K562 (cell line): ENCODE data around the gene RC3H2. TPM values are rescaled to one million over a fixed set of nuclear protein-coding genes. Genes with fewer than 3 reads are reported as not detected.

ENCODE experiments used
- ATAC-seq: fragments of 200-7000 bp; cut with Tn5 transposase; 3 replicates; pipeline ENCODE4 v1.9.1; 2020; ENCODE audit warnings: moderate library complexity
- BruUV-seq: library from RNA; stranded (reverse); fragments of 400-500 nt; replicated peaks from 2 replicates; lab custom pipeline; 2021; lab: Mats Ljungman, UMichigan
- CTCF ChIA-PET: fragments of 300-600 bp; formaldehyde crosslinking; extraction: SDS; loops from one replicate; lab custom pipeline; 2021; ENCODE audit warnings: low intra/inter-chr PET ratio; lab: Yijun Ruan, JAX
- POLR2A ChIA-PET: fragments of 300-600, 350-650 bp; sonication (Branson Sonifier 250); formaldehyde crosslinking; extraction: SDS; loops from one replicate; lab custom pipeline; 2021; ENCODE audit warnings: antibody characterized with exemption, inconsistent platforms; lab: Yijun Ruan, JAX
- DNase-seq, 4 experiments: peaks; one replicate each; pipeline versions ENCODE4 v3.0.0 to v3.0.0-alpha.2; 2011 to 2018; ENCODE audit warnings: low spot score in 3 of 4, mixed read lengths in 3 of 4; ENCODE audit errors: extremely low read depth in 1 of 4
- FAIRE-seq: peaks from 2 replicates; lab custom pipeline; 2011; peaks lifted over from hg19 to GRCh38; lab: Jason Lieb, UNC
- H2AFZ ChIP-seq: 2 replicates; pipeline ENCODE4 v1.6.0; 2011; ENCODE audit warnings: low read depth, low read length, control low read depth, inconsistent platforms
- H3K27ac ChIP-seq: fragments of 200-600 bp; 3 replicates; pipeline ENCODE4 v1.8.0; 2011; ENCODE audit warnings: low read depth, mild to moderate bottlenecking, control low read depth, inconsistent platforms, low read length, moderate library complexity, mixed read lengths; ENCODE audit errors: extremely low read depth
- H3K27me3 ChIP-seq, 2 experiments: fragments of 300-600 bp in 1 of 2; 2 replicates in 1 of 2; 3 replicates in 1 of 2; pipeline versions ENCODE4 v1.6.0 to v1.8.0; 2011; ENCODE audit warnings: inconsistent platforms in 2 of 2, low read length in 2 of 2, mild to moderate bottlenecking in 1 of 2, mixed read lengths in 1 of 2, moderate library complexity in 1 of 2; ENCODE audit not compliant: control insufficient read depth in 2 of 2, insufficient read depth in 2 of 2
- H3K36me3 ChIP-seq: fragments of 300-600 bp; 3 replicates; pipeline ENCODE4 v1.8.0; 2011; ENCODE audit warnings: mild to moderate bottlenecking, low read length, inconsistent platforms; ENCODE audit not compliant: control insufficient read depth, insufficient read depth
- H3K4me1 ChIP-seq, 2 experiments: fragments of 200-600 bp in 1 of 2; replicated peaks in 1 of 2; 2 replicates in 1 of 2; 3 replicates in 1 of 2; pipeline versions ENCODE4 v1.5.1 to v1.8.0; 2011; ENCODE audit warnings: inconsistent platforms in 2 of 2, low read length in 2 of 2, mild to moderate bottlenecking in 1 of 2, mixed read lengths in 1 of 2, moderate library complexity in 1 of 2; ENCODE audit not compliant: control insufficient read depth in 2 of 2, insufficient read depth in 2 of 2
- H3K4me2 ChIP-seq: 2 replicates; pipeline ENCODE4 v1.6.1; 2011; ENCODE audit warnings: low read length, control low read depth, inconsistent platforms, mixed read lengths; ENCODE audit not compliant: insufficient read depth
- H3K4me3 ChIP-seq: fragments of 200-600 bp; sonication (generic), shearing (Covaris generic); 2 replicates; pipeline ENCODE4 v1.5.1; 2016; ENCODE audit warnings: control low read depth, inconsistent platforms
- H3K79me2 ChIP-seq: fragments of 200-600 bp; 3 replicates; pipeline ENCODE4 v1.8.0; 2011; ENCODE audit warnings: low read length, inconsistent platforms; ENCODE audit not compliant: control insufficient read depth, insufficient read depth
- H3K9ac ChIP-seq, 2 experiments: 2 replicates each; pipeline versions ENCODE4 v1.6.0 to v1.6.1; 2011; ENCODE audit warnings: low read depth in 2 of 2, low read length in 2 of 2, control low read depth in 1 of 2, inconsistent platforms in 1 of 2, mild to moderate bottlenecking in 1 of 2, mixed read lengths in 1 of 2; ENCODE audit not compliant: insufficient read depth in 1 of 2
- H3K9me1 ChIP-seq: one replicate; pipeline ENCODE4 v1.6.0; 2011; ENCODE audit warnings: inconsistent platforms, mild to moderate bottlenecking, low read length, moderate library complexity; ENCODE audit not compliant: control insufficient read depth, insufficient read depth
- H3K9me3 ChIP-seq: replicated peaks from 2 replicates; pipeline ENCODE4 v1.5.1; 2011; ENCODE audit warnings: low read depth, low read length, inconsistent platforms; ENCODE audit not compliant: control insufficient read depth, insufficient read depth
- H4K20me1 ChIP-seq: replicated peaks from 2 replicates; pipeline ENCODE4 v1.6.1; 2011; ENCODE audit warnings: low read length, inconsistent platforms, mixed read lengths; ENCODE audit not compliant: control insufficient read depth, insufficient read depth
- C11orf30 ChIP-seq: fragments of 450-650 bp; IDR thresholded peaks from 2 replicates; pipeline ENCODE4 v1.6.1; 2016; ENCODE audit warnings: low read depth, mild to moderate bottlenecking
- CBX5 ChIP-seq: IDR thresholded peaks from 2 replicates; pipeline ENCODE4 v1.6.1; 2014; ENCODE audit warnings: low read depth, borderline replicate concordance
- CHD7 ChIP-seq: fragments of 200-600 bp; sonication (generic); IDR thresholded peaks from one replicate; pipeline ENCODE4 v1.6.1; 2012; ENCODE audit warnings: mild to moderate bottlenecking, low read depth, low read length, inconsistent platforms
- NBN ChIP-seq: fragments of 450-650 bp; IDR thresholded peaks from 2 replicates; pipeline ENCODE4 v1.6.1; 2016; ENCODE audit warnings: low read depth, mild to moderate bottlenecking
- NR4A1 ChIP-seq, 2 experiments: fragments of 250-450 bp in 1 of 2; fragments of 450-650 bp in 1 of 2; sonication (Bioruptor Pico) in 1 of 2; IDR thresholded peaks; 2 replicates each; pipeline versions ENCODE4 v1.4.0 to v1.6.1; 2016 to 2020; ENCODE audit warnings: mild to moderate bottlenecking in 2 of 2, missing compliant biosample characterization in 1 of 2, missing genetic modification characterization in 1 of 2, moderate library complexity in 1 of 2
- RBM17 ChIP-seq: fragments of 200-400 bp; formaldehyde crosslinking; IDR thresholded peaks from 2 replicates; pipeline ENCODE4 v1.6.1; 2017; ENCODE audit warnings: low read depth, mild to moderate bottlenecking, low read length, borderline replicate concordance
- RHOXF2B ChIP-seq: fragments of 250-450 bp; sonication (Bioruptor Pico); conservative IDR thresholded peaks from 2 replicates; pipeline ENCODE4 v1.5.1; 2021
- SETDB1 ChIP-seq: IDR thresholded peaks from one replicate; pipeline ENCODE4 v1.6.1; 2012; ENCODE audit warnings: low read length, control low read depth, inconsistent platforms
- SIRT6 ChIP-seq: IDR thresholded peaks from one replicate; pipeline ENCODE4 v1.6.1; 2012; ENCODE audit warnings: low read depth, mild to moderate bottlenecking, control low read depth, inconsistent platforms, low read length, moderate library complexity
- TRIM24 ChIP-seq, 2 experiments: fragments of 450-650 bp; IDR thresholded peaks; 2 replicates each; pipeline ENCODE4 v1.6.1; 2016
- ZNF512 ChIP-seq: IDR thresholded peaks from 2 replicates; pipeline ENCODE4 v1.6.1; 2016; ENCODE audit warnings: missing genetic modification characterization, missing compliant biosample characterization
- WGBS: fragments of 100-300 bp; shearing (Covaris generic); methylation state at CpG from one replicate; pipeline ENCODE4 v1.1.6; 2016; ENCODE audit warnings: low coverage, mixed read lengths; ENCODE audit not compliant: insufficient coverage; ENCODE audit errors: missing lambda C conversion rate; 5-methylcytosine and 5-hydroxymethylcytosine counted together
- in situ Hi-C: fragments of 300-500 bp; cut with MboI; formaldehyde crosslinking; loops from 4 replicates; pipeline ENCODE4 v1.15.0; 2018; ENCODE audit warnings: inconsistent platforms, mixed read lengths
- intact Hi-C: fragments of 100-400 bp; cut with micrococcal nuclease; formaldehyde crosslinking; loops from 2 replicates; pipeline ENCODE4 v1.14.2; 2022
- polyA plus RNA-seq, 8 experiments: library from polyadenylated mRNA; depleted of rRNA in 4 of 8; stranded (reverse) in 5 of 8; unstranded in 3 of 8; fragments of >200 nt; fragmentation: Nextera tagmentation in 2 of 8; fragmentation: Illumina TruSeq in 1 of 8; extraction: Ambion mirVana in 2 of 8; extraction: Trizol in 1 of 8; gene quantifications; 2 replicates each; pipeline versions ENCODE4 v1.2.1 to v1.2.3, GENCODE V29; 2011 to 2014; ENCODE audit warnings: inconsistent platforms in 1 of 8, missing spikeins in 1 of 8
- total RNA-seq, 7 experiments: library from RNA; depleted of rRNA in 6 of 7; stranded (reverse); fragments of >200 nt in 6 of 7; fragmentation: Illumina TruSeq in 2 of 7; extraction: Trizol in 2 of 7; gene quantifications; 2 replicates each; pipeline versions ENCODE4 v1.2.1 to v1.2.3, GENCODE V29; 2011 to 2021; ENCODE audit warnings: low replicate concordance in 1 of 7

The RC3H2 gene
- total and polyA plus RNA-seq, 9 of the 15 experiments (the other 6 are each of a cell fraction or from before 2014, with no cell fraction given), result 5.6 to 35.4 (median 18.6) TPM

- POLR2A ChIA-PET, result no interaction called here
- Histone ChIP-seq H3K4me1 (no peaks in the 10 kb centered on the region; a peak in 1 of 5 replicates), H2AFZ (no peak overlapping the region), H3K27ac (no peak overlapping the region), H3K79me2 (no peaks in the 10 kb centered on the region), H4K20me1 (no peaks in the 10 kb centered on the region), H3K4me3 (no peak overlapping the region), H3K9me1 (no peaks in the 10 kb centered on the region), H3K9me3 (no peaks in the 10 kb centered on the region), H3K9ac (no peak overlapping the region), H3K4me2 (no peak overlapping the region), H3K36me3 (no peaks in the 10 kb centered on the region), H3K27me3 (peaks cover 5 to 26% of the 10 kb centered on the region in 2 experiments; a peak in 4 of 5 replicates)
- 2% methylated on average over 4 of the region's 4 CpGs for WGBS
- intact Hi-C loops (no loop called here), in situ Hi-C loops (loop anchor here (5.0 kb wide), 1 partner anchor 444 kb away; no protein-coding TSS in a partner anchor)
- CTCF ChIA-PET, result no interaction called here
- ATAC-seq (no peak), DNase-seq (peak in 1 of 4 experiments; percentile 20), FAIRE-seq (no peak)
- BruUV-seq, result no TSS peak
- TF ChIP-seq SETDB1, result no peak
- no peak for TF ChIP-seq NR4A1 (CRISPR knock-in tag; IDR thresholded peaks at IDR 0.05)
- TF ChIP-seq NR4A1 (tag; IDR thresholded peaks at IDR 0.05), result no peak
- TF ChIP-seq C11orf30, result no peak
- no peak for TF ChIP-seq ZNF512
- TF ChIP-seq CBX5, result peak; percentile 67; the same call in 1 of the 2 replicates
- TF ChIP-seq RHOXF2B (CRISPR knock-in tag), result no peak
- no peak for TF ChIP-seq NBN
- TF ChIP-seq TRIM24 (IDR thresholded peaks at IDR 0.05), result 0 out of 4 replicates have a peak, but pooled peaks of 1 of the 2 experiments have one; percentile 31
- no peak for TF ChIP-seq RBM17
- TF ChIP-seq SIRT6, result no peak
- no peak for TF ChIP-seq CHD7
These were observed 98.5 kb downstream of the RC3H2 start for GRCh38 chr9:122806661-122807060.
